Measurements from ENCODE around the gene CFAP251. TPM values are rescaled to one million over a fixed set of nuclear protein-coding genes. Genes with fewer than 3 reads are reported as not detected.

Gene CFAP251
- total RNA-seq, 1 experiment from 2014 or later, result 2.6 TPM

GRCh38 chr12:121963341-121964018, 45.1 kb downstream of the CFAP251 start:
- Histone ChIP-seq H2AFZ (ENCODE audit: low read depth, low read length, poor library complexity, severe bottlenecking) (no peak overlapping the region), H4K20me1 (ENCODE audit: insufficient read depth) (no peaks in the 10 kb centered on the region), H3K9ac (ENCODE audit: low read length) (no peak overlapping the region), H3K79me2 (ENCODE audit: insufficient read depth, low read length) (no peaks in the 10 kb centered on the region), H3K9me3 (ENCODE audit: control insufficient read depth in 1 of 2, insufficient read depth in 1 of 2, low read depth in 1 of 2, low read length in 2 of 2) (no peaks in the 10 kb centered on the region), H3K27me3 (ENCODE audit: insufficient read depth, low read length) (no peaks in the 10 kb centered on the region), H3K27ac (ENCODE audit: low read depth, low read length) (no peak overlapping the region), H3K4me2 (ENCODE audit: low read length) (no peak overlapping the region), H3K9me2 (ENCODE audit: insufficient read depth) (no peaks in the 10 kb centered on the region), H3K36me3 (ENCODE audit: control insufficient read depth in 1 of 2, insufficient read depth in 2 of 2, low read length in 2 of 2) (no peaks in the 10 kb centered on the region), H3K4me3 (replicated peaks in 1 of 2; ENCODE audit: low read depth in 1 of 2, low read length in 2 of 2) (no peak overlapping the region), H3K4me1 (ENCODE audit: control insufficient read depth in 1 of 2, insufficient read depth in 2 of 2, low read length in 2 of 2) (peaks cover 0 to 6% of the 10 kb centered on the region in 2 experiments; a peak in 1 of 4 replicates)
- no peak for DNase-seq (ENCODE audit: low read depth, low spot score)
- no peak for ATAC-seq
- no peak for TF ChIP-seq EZH2 (IDR thresholded peaks at IDR 0.05)
- TF ChIP-seq POLR2AphosphoS5 (IDR thresholded peaks at IDR 0.05; ENCODE audit: low read depth, low read length), result no peak
- TF ChIP-seq, protein P1, sequence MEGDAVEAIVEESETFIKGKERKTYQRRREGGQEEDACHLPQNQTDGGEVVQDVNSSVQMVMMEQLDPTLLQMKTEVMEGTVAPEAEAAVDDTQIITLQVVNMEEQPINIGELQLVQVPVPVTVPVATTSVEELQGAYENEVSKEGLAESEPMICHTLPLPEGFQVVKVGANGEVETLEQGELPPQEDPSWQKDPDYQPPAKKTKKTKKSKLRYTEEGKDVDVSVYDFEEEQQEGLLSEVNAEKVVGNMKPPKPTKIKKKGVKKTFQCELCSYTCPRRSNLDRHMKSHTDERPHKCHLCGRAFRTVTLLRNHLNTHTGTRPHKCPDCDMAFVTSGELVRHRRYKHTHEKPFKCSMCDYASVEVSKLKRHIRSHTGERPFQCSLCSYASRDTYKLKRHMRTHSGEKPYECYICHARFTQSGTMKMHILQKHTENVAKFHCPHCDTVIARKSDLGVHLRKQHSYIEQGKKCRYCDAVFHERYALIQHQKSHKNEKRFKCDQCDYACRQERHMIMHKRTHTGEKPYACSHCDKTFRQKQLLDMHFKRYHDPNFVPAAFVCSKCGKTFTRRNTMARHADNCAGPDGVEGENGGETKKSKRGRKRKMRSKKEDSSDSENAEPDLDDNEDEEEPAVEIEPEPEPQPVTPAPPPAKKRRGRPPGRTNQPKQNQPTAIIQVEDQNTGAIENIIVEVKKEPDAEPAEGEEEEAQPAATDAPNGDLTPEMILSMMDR (IDR thresholded peaks at IDR 0.05 in 2 of 3, conservative IDR thresholded peaks at IDR 0.05 in 1 of 3; ENCODE audit: borderline replicate concordance in 1 of 3, insufficient read depth in 1 of 3, low read depth in 2 of 3, low read length in 2 of 3), result no peak
- TF ChIP-seq EZH2phosphoT487 (IDR thresholded peaks at IDR 0.05; ENCODE audit: borderline replicate concordance), result no peak
- TF ChIP-seq, protein P2, sequence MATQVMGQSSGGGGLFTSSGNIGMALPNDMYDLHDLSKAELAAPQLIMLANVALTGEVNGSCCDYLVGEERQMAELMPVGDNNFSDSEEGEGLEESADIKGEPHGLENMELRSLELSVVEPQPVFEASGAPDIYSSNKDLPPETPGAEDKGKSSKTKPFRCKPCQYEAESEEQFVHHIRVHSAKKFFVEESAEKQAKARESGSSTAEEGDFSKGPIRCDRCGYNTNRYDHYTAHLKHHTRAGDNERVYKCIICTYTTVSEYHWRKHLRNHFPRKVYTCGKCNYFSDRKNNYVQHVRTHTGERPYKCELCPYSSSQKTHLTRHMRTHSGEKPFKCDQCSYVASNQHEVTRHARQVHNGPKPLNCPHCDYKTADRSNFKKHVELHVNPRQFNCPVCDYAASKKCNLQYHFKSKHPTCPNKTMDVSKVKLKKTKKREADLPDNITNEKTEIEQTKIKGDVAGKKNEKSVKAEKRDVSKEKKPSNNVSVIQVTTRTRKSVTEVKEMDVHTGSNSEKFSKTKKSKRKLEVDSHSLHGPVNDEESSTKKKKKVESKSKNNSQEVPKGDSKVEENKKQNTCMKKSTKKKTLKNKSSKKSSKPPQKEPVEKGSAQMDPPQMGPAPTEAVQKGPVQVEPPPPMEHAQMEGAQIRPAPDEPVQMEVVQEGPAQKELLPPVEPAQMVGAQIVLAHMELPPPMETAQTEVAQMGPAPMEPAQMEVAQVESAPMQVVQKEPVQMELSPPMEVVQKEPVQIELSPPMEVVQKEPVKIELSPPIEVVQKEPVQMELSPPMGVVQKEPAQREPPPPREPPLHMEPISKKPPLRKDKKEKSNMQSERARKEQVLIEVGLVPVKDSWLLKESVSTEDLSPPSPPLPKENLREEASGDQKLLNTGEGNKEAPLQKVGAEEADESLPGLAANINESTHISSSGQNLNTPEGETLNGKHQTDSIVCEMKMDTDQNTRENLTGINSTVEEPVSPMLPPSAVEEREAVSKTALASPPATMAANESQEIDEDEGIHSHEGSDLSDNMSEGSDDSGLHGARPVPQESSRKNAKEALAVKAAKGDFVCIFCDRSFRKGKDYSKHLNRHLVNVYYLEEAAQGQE (IDR thresholded peaks at IDR 0.05; ENCODE audit: low read depth), result no peak
- no peak for TF ChIP-seq JUND (IDR thresholded peaks at IDR 0.05)
- no peak for TF ChIP-seq SIN3A (IDR thresholded peaks at IDR 0.05; ENCODE audit: low read depth)
- no peak for TF ChIP-seq CEBPB (IDR thresholded peaks at IDR 0.05; ENCODE audit: low read depth)
- no peak for TF ChIP-seq ELF1 (IDR thresholded peaks at IDR 0.05; ENCODE audit: borderline replicate concordance, low read depth)
- TF ChIP-seq SP1 (IDR thresholded peaks at IDR 0.05; ENCODE audit: low read depth), result no peak
- TF ChIP-seq ZFX (IDR thresholded peaks at IDR 0.05), result no peak
- CTCF ChIA-PET, result no interaction called here
- POLR2A ChIA-PET, result no interaction called here
- RAD21 ChIA-PET (ENCODE audit: low non-redundant PET in 1 of 2, low total read pairs in 2 of 2, uncharacterized antibody in 2 of 2, unreplicated experiment in 2 of 2), result no interaction called here
- no TSS peak for BruUV-seq (replicated peaks)
- intact Hi-C loops (cut with micrococcal nuclease), result no loop called here

All from HCT116 (cell line).